ENCODE measurements around the gene MOB3A. TPM values are rescaled to one million over a fixed set of nuclear protein-coding genes. Genes with fewer than 3 reads are reported as not detected.

MOB3A gene
- total and polyA plus RNA-seq, 7 experiments from 2014 or later: 49.5 to 269 (median 114) TPM

DNA sequence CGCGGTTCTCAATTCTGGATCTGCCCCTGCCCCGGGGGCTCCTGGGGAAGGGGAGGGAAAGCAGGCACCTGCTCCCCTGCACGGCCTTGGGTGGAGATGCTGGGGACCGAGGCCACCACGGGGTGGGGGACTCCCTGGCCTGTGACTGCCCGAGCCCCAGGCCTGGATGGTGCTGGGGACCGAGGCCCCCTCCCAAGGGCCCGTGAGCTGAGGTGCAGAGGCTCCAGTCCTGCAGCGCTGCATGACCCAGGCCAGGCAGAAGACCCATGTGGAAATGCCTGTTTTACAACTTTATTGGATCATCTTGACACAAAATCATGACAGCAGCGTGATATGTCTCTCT, 4.6 kb upstream of the MOB3A start:
- intact Hi-C loops (cut with micrococcal nuclease): no loop called here

DNA sequence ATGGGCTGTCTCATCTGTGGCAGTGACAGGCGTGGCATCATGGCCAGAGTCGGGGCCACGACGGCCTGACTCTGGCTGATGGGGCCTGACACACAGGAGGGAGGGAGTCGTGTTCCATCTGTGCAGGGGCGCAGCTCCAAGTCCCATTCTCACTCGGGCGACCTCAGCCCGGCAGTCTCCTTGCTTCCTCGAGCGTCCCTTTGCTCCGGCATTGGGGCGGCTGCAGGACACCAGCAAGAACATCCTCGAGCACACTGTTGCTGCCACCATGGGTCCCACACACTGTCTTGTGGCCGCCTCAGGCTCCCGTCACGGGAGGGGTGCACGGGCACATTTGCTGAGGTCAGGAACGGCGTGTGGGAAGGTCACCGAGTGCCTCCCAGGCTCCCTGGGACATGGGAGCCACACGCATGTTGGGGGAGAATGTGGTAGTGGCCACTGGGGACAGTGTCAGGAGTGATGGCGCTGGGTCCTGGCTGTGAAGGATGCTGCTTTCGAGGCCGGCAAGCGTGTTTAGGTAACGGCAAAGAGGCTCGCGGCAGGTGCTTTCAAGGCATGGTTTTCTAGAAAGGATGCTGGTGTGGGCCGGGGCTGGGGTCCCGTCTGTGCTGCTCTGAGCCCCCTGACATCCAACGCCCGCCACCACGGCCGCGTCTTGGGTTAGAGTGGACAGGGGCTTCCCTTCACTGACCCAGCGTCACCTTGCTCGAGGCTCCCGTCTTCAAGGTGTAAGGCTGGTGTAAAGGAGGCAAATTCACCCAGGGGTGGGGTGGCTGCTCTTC, 4.0 kb upstream of the MOB3A start:
- ChIA-PET CTCF (no interaction called here), POLR2A (no interaction called here)
- Mint-ChIP-seq H3K27ac (no peak overlapping the region), H3K36me3 (peaks cover 7 to 24% (median 17%) of the 10 kb centered on the region in 5 donors), H3K4me1 (peaks cover 0 to 15% (median 4%) of the 10 kb centered on the region in 7 donors), H3K4me3 (no peak overlapping the region), H3K27me3 (no peaks in the 10 kb centered on the region), H3K9me3 (peaks cover 0 to 11% (median 2%) of the 10 kb centered on the region in 11 donors)
- intact Hi-C loops (cut with micrococcal nuclease): no loop called here
- ATAC-seq (no peak), DNase-seq (no peak)
- Histone ChIP-seq H3K4me3 (ENCODE audit: low read length) (no peak overlapping the region), H3K4me1 (ENCODE audit: control insufficient read depth in 2 of 2, insufficient read depth in 2 of 2, low read length in 2 of 2) (peaks cover 6 to 8% of the 10 kb centered on the region in 2 donors), H3K27me3 (ENCODE audit: control insufficient read depth in 2 of 2, insufficient read depth in 2 of 2, low read length in 2 of 2) (no peaks in the 10 kb centered on the region), H3K27ac (ENCODE audit: low read depth, low read length) (no peak overlapping the region), H3K36me3 (ENCODE audit: control insufficient read depth in 2 of 3, insufficient read depth in 3 of 3, low read length in 3 of 3) (peaks cover 0 to 46% (median 6%) of the 10 kb centered on the region in 3 experiments), H3K9me3 (ENCODE audit: control insufficient read depth in 2 of 3, low read length in 3 of 3) (no peaks in the 10 kb centered on the region)

More for the DNA sequence above, 4.6 kb upstream of the MOB3A start:
- Histone ChIP-seq H3K4me3 (ENCODE audit: low read length) (no peak overlapping the region), H3K36me3 (ENCODE audit: control insufficient read depth in 2 of 3, insufficient read depth in 3 of 3, low read length in 3 of 3) (peaks cover 0 to 52% (median 6%) of the 10 kb centered on the region in 3 experiments), H3K9me3 (ENCODE audit: control insufficient read depth in 2 of 3, low read length in 3 of 3) (peaks cover 0 to 4% (median 0%) of the 10 kb centered on the region in 3 experiments), H3K27me3 (ENCODE audit: control insufficient read depth in 2 of 2, insufficient read depth in 2 of 2, low read length in 2 of 2) (no peaks in the 10 kb centered on the region), H3K27ac (ENCODE audit: low read depth, low read length) (no peak overlapping the region), H3K4me1 (ENCODE audit: control insufficient read depth in 2 of 2, insufficient read depth in 2 of 2, low read length in 2 of 2) (peaks cover 5 to 8% of the 10 kb centered on the region in 2 donors)
- Mint-ChIP-seq H3K27me3 (no peaks in the 10 kb centered on the region), H3K4me1 (peaks cover 0 to 14% (median 4%) of the 10 kb centered on the region in 7 donors), H3K4me3 (no peak overlapping the region), H3K36me3 (peaks cover 11 to 27% (median 23%) of the 10 kb centered on the region in 5 donors), H3K27ac (no peak overlapping the region), H3K9me3 (peaks cover 0 to 16% (median 2%) of the 10 kb centered on the region in 11 donors)
- DNase-seq (no peak), ATAC-seq (no peak)
- ChIA-PET CTCF (no interaction called here), POLR2A (no interaction called here)

GRCh38 chr19:2099054-2099501, 3.0 kb upstream of the MOB3A start:
- peaks cover 8 to 13% of the 10 kb centered on the region in 2 donors for H3K4me1 ChIP-seq (ENCODE audit: control insufficient read depth in 2 of 2, insufficient read depth in 2 of 2, low read length in 2 of 2)
- intact Hi-C loops (cut with micrococcal nuclease): no loop called here
- peaks cover 0 to 38% (median 6%) of the 10 kb centered on the region in 3 experiments for H3K36me3 ChIP-seq (ENCODE audit: control insufficient read depth in 2 of 3, insufficient read depth in 3 of 3, low read length in 3 of 3)
- no peak overlapping the region for H3K27ac Mint-ChIP-seq
- ATAC-seq (no peak), DNase-seq (no peak)
- no peaks in the 10 kb centered on the region for H3K27me3 Mint-ChIP-seq
- no peak overlapping the region for H3K4me3 Mint-ChIP-seq
- CTCF ChIA-PET: interaction anchor here (0.6 kb wide), 1 partner anchor 175 kb away, joined by 3 read pairs; no protein-coding TSS in a partner anchor
- peaks cover 0 to 5% (median 0%) of the 10 kb centered on the region in 11 donors for H3K9me3 Mint-ChIP-seq
- POLR2A ChIA-PET: interaction anchor here (0.6 kb wide), 1 partner anchor 7 kb away, joined by 4 read pairs; no protein-coding TSS in a partner anchor
- H3K9me3 ChIP-seq (ENCODE audit: control insufficient read depth in 2 of 3, low read length in 3 of 3): no peaks in the 10 kb centered on the region
- H3K27me3 ChIP-seq (ENCODE audit: control insufficient read depth in 2 of 2, insufficient read depth in 2 of 2, low read length in 2 of 2): no peaks in the 10 kb centered on the region
- peak overlapping the region; percentile 26 for H3K27ac ChIP-seq (ENCODE audit: low read depth, low read length)
- peaks cover 7 to 22% (median 11%) of the 10 kb centered on the region in 7 donors for H3K4me1 Mint-ChIP-seq
- H3K4me3 ChIP-seq (ENCODE audit: low read length): no peak overlapping the region
- H3K36me3 Mint-ChIP-seq: peaks cover 4 to 25% (median 9%) of the 10 kb centered on the region in 5 donors

- no peak for ATAC-seq
- intact Hi-C loops (cut with micrococcal nuclease): loop anchor here in 1 of 2 donors (2.0 kb wide), 1 partner anchor 445 kb away; the partner anchor contains the start of gene TCF3
- Mint-ChIP-seq H3K27ac (peak overlapping the region in 5 of 9 donors; percentile 2 to 91 (median 62)), H3K9me3 (peaks cover 0 to 4% (median 0%) of the 10 kb centered on the region in 11 donors), H3K36me3 (peaks cover 3 to 22% (median 4%) of the 10 kb centered on the region in 5 donors), H3K4me3 (peak overlapping the region in 7 of 10 donors; percentile 13 to 98 (median 92)), H3K4me1 (peaks cover 15 to 26% (median 20%) of the 10 kb centered on the region in 7 donors), H3K27me3 (no peaks in the 10 kb centered on the region)
- no peaks in the 10 kb centered on the region for H3K9me3 ChIP-seq (ENCODE audit: control insufficient read depth in 2 of 3, low read length in 3 of 3)
- H3K4me1 ChIP-seq (ENCODE audit: control insufficient read depth in 2 of 2, insufficient read depth in 2 of 2, low read length in 2 of 2): peaks cover 13% of the 10 kb centered on the region in 2 donors
- H3K4me3 ChIP-seq (ENCODE audit: low read length): no peak overlapping the region
- POLR2A ChIA-PET: interaction anchor here (0.7 to 1.3 kb wide), 3 partner anchors 23 to 383 kb away, joined by 3 to 6 read pairs (median 3); no protein-coding TSS in a partner anchor
- no peak for DNase-seq
- H3K36me3 ChIP-seq (ENCODE audit: control insufficient read depth in 2 of 3, insufficient read depth in 3 of 3, low read length in 3 of 3): peaks cover 4 to 29% (median 6%) of the 10 kb centered on the region in 3 experiments
- CTCF ChIA-PET: interaction anchor here (0.5 to 0.6 kb wide), 3 partner anchors 60 to 208 kb away, joined by 3 read pairs; no protein-coding TSS in a partner anchor
- no peaks in the 10 kb centered on the region for H3K27me3 ChIP-seq (ENCODE audit: control insufficient read depth in 2 of 2, insufficient read depth in 2 of 2, low read length in 2 of 2)
- H3K27ac ChIP-seq (ENCODE audit: low read depth, low read length): peak overlapping the region; percentile 64
These were observed 1.8 kb upstream of the MOB3A start for GRCh38 chr19:2097886-2098327.

DNA sequence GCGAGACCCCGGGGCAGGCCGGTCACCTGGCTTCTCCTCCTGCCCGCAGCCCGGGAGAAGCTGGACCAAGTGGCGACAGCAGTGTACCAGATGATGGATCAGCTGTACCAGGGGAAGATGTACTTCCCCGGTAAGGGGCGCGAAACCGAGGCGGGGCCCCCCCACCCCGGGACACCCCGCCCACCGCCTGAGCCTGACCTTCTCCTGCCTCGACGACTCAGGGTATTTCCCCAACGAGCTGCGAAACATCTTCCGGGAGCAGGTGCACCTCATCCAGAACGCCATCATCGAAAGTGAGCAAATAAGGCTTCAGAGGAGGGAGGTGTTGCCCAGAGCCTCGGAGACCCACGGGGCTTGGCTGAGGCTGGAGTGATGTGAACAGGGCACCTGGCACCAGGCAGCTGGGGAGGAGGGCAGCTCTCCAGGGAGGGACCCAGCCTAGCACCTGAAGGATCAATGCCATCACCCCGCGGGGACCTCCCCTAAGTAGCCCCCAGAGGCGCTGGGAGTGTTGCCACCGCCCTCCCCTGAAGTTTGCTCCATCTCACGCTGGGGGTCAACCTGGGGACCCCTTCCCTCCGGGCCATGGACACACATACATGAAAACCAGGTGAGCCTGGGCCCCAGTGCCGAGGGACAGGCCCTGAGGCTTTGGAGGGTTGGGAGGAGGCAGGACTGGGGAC, 1.2 kb upstream of the MOB3A start:
- Mint-ChIP-seq H3K27ac (peak overlapping the region in 8 of 9 donors; percentile 31 to 92 (median 84)), H3K36me3 (peaks cover 3 to 24% (median 4%) of the 10 kb centered on the region in 5 donors), H3K4me3 (peak overlapping the region; percentile 82 to 98 (median 90)), H3K9me3 (peaks cover 0 to 4% (median 0%) of the 10 kb centered on the region in 11 donors), H3K4me1 (peaks cover 15 to 30% (median 24%) of the 10 kb centered on the region in 7 donors), H3K27me3 (no peaks in the 10 kb centered on the region)
- ATAC-seq (no peak), DNase-seq (peak in 5 of 9 donors; percentile 26 to 75 (median 35))
- peaks cover 4 to 29% (median 6%) of the 10 kb centered on the region in 3 experiments for H3K36me3 ChIP-seq (ENCODE audit: control insufficient read depth in 2 of 3, insufficient read depth in 3 of 3, low read length in 3 of 3)
- ChIA-PET CTCF (interaction anchor here (0.5 to 1.1 kb wide), 5 partner anchors 46 to 208 kb away, joined by 3 read pairs; no protein-coding TSS in a partner anchor), POLR2A (interaction anchor here (0.7 to 1.3 kb wide), 5 partner anchors 14 to 383 kb away, joined by 3 to 6 read pairs (median 3); partner anchors contain the start of gene GADD45B)
- no peaks in the 10 kb centered on the region for H3K27me3 ChIP-seq (ENCODE audit: control insufficient read depth in 2 of 2, insufficient read depth in 2 of 2, low read length in 2 of 2)
- H3K27ac ChIP-seq (ENCODE audit: low read depth, low read length): peak overlapping the region; percentile 64
- H3K4me3 ChIP-seq (ENCODE audit: low read length): peak overlapping the region; percentile 81
- no peaks in the 10 kb centered on the region for H3K9me3 ChIP-seq (ENCODE audit: control insufficient read depth in 2 of 3, low read length in 3 of 3)
- H3K4me1 ChIP-seq (ENCODE audit: control insufficient read depth in 2 of 2, insufficient read depth in 2 of 2, low read length in 2 of 2): peaks cover 13% of the 10 kb centered on the region in 2 donors
- intact Hi-C loops (cut with micrococcal nuclease): loop anchor here in 1 of 2 donors (2.0 kb wide), 1 partner anchor 445 kb away; the partner anchor contains the start of gene TCF3
